Small intestine (tissue), 7 donors: Measurements from ENCODE around the gene NAPB. TPM values are rescaled to one million over a fixed set of nuclear protein-coding genes. Genes with fewer than 3 reads are reported as not detected.

Experiments
- DNase-seq, 2 donors: peaks; one replicate each; pipeline versions ENCODE4 v3.0.0 to v3.0.0-alpha.2; 2013
- FAIRE-seq: peaks from 2 replicates; lab custom pipeline; 2012; peaks lifted over from hg19 to GRCh38; lab: Jason Lieb, UNC
- H3K27ac ChIP-seq, 3 donors: one replicate each; pipeline ENCODE4 v1.5.1; 2013; ENCODE audit warnings: low read length in 2 of 3, mild to moderate bottlenecking in 2 of 3, control low read depth in 1 of 3, inconsistent platforms in 1 of 3, low read depth in 1 of 3, moderate library complexity in 1 of 3
- H3K27me3 ChIP-seq, 3 donors: one replicate each; pipeline ENCODE4 v1.6.1; 2013; ENCODE audit warnings: low read length in 3 of 3, inconsistent platforms in 1 of 3; ENCODE audit not compliant: control insufficient read depth in 3 of 3, insufficient read depth in 3 of 3
- H3K36me3 ChIP-seq, 3 donors: one replicate each; pipeline ENCODE4 v1.6.1; 2013; ENCODE audit warnings: low read length in 3 of 3, inconsistent platforms in 1 of 3, low read depth in 1 of 3, mild to moderate bottlenecking in 1 of 3, moderate library complexity in 1 of 3; ENCODE audit not compliant: control insufficient read depth in 3 of 3, insufficient read depth in 2 of 3
- H3K4me1 ChIP-seq, 3 donors: one replicate each; pipeline ENCODE4 v1.6.1; 2013; ENCODE audit warnings: low read length in 2 of 3, inconsistent platforms in 1 of 3, low read depth in 1 of 3, mild to moderate bottlenecking in 1 of 3, moderate library complexity in 1 of 3; ENCODE audit not compliant: control insufficient read depth in 3 of 3, insufficient read depth in 2 of 3
- H3K4me3 ChIP-seq, 3 donors: one replicate each; pipeline ENCODE4 v1.5.1; 2013; ENCODE audit warnings: low read length in 3 of 3, control low read depth in 1 of 3, inconsistent platforms in 1 of 3, low read depth in 1 of 3, mild to moderate bottlenecking in 1 of 3, moderate library complexity in 1 of 3
- H3K9me3 ChIP-seq, 2 donors: one replicate each; pipeline ENCODE4 v1.6.1; 2013; ENCODE audit warnings: low read depth in 1 of 2, low read length in 1 of 2; ENCODE audit not compliant: control insufficient read depth in 2 of 2, insufficient read depth in 1 of 2
- WGBS, 3 donors: extraction: QIAGEN DNeasy Blood & Tissue Kit; methylation state at CpG; one replicate each; pipeline ENCODE4 v1.1.7; 2013; 5-methylcytosine and 5-hydroxymethylcytosine counted together
- polyA plus RNA-seq, 4 donors: library from polyadenylated mRNA; stranded (reverse) in 3 of 4; unstranded in 1 of 4; fragments of 200-250 nt in 3 of 4; fragments of 120-200 nt in 1 of 4; gene quantifications; one replicate each; pipeline versions ENCODE4 v1.2.1 to v1.2.3, GENCODE V29; 2013
- donor health status: healthy with polysubstance abuse.
- donor health status: control.
- donor health status: control.
- donor health status: Bipolar disorder and iron deficiency.
- donor health status: healthy.

The NAPB gene
- polyA plus RNA-seq, 4 donors: 3.2 to 12.8 (median 7.0) TPM

DNA sequence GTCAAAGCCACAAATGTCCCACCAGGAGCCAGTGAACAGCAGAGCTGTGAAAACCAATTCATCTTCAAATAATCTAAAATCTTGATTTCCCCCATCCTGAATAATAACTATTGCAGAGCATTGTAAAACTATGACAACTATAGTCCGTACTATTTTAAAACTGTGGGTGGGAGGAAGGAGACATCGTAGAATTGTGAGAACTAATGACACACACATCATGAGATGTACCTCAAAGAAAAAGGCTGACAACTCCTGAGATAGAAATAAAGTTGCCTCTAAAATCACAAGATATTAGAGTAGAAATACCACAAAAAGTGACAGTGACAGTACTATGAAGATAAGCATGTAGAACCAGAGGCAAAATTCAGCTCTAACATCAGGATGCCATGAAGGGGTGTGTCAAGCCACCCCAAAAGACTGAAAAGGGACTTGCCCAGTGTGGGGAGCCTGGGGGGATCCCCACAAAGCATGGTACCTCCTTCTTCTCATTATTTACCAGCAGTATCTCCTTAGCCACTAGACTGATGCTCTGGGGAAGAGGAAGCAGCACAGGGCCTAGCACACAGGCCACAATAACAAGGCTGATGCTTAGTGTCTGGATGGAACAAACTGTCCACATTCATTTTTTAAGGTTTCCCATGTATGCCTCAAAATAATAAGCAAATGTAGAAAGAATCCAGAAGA is 13.4 kb downstream of the NAPB start:
- Histone ChIP-seq H3K9me3 (no peaks in the 10 kb centered on the region), H3K4me1 (peaks cover 0 to 2% (median 0%) of the 10 kb centered on the region in 3 donors), H3K27me3 (no peaks in the 10 kb centered on the region), H3K36me3 (peaks cover 0 to 2% (median 0%) of the 10 kb centered on the region in 3 donors), H3K4me3 (no peak overlapping the region), H3K27ac (no peak overlapping the region)
- no peak for DNase-seq
- 79 to 90% (median 86%) methylated on average over 2 of the region's 2 CpGs for WGBS, 3 donors
- FAIRE-seq: no peak

DNA sequence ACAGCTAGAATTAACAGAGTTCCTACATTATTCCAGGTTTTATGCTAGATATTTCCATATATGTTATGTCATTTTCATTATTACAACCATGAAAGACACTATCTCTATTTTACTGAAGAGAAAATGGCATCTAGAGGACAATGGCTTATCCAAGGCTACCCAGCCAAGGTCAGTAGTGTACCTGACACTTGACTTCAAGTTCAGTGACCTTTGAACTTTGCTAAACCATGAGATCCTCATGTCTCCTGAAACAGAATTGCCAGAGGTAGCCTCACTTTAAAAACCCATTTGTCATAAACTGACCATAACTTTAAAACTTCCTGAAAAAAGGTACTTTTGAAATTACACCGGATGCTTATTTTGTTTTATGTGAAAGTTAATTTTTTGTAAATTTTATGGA is 14.4 kb downstream of the NAPB start:
- H3K4me1 ChIP-seq: peaks cover 0 to 2% (median 0%) of the 10 kb centered on the region in 3 donors
- H3K27ac ChIP-seq: no peak overlapping the region
- no peaks in the 10 kb centered on the region for H3K9me3 ChIP-seq
- 91 to 100% (median 98%) methylated on average over 1 of the region's 1 CpG for WGBS, 3 donors
- H3K36me3 ChIP-seq: peaks cover 0 to 2% (median 0%) of the 10 kb centered on the region in 3 donors
- H3K27me3 ChIP-seq: no peaks in the 10 kb centered on the region
- no peak for DNase-seq
- no peak overlapping the region for H3K4me3 ChIP-seq
- no peak for FAIRE-seq

DNA sequence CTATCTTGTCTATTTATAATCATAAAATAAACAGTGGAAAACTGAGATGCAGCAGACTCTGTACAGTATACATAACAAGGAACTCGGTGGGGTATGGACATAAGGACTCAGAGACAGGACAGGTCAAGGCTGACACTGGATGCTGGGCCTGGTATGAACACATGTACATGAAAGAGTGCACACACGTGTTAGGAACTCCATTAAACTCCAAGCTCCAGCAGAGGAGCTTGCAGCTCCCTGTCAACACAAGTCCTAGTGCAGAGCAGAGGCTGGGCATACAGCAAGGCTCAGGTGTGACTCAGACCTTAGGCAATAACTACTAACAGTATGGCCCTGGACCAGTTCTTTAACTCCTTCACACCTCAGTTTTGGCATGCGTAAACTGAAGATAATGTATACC is 17.1 kb downstream of the NAPB start:
- no peak overlapping the region for H3K27ac ChIP-seq
- H3K4me1 ChIP-seq: peaks cover 0 to 2% (median 0%) of the 10 kb centered on the region in 3 donors
- DNase-seq: peak in 1 of 2 donors; percentile 10
- no peak for FAIRE-seq
- 45 to 66% (median 63%) methylated on average over 3 of the region's 3 CpGs for WGBS, 3 donors
- peaks cover 0 to 5% (median 2%) of the 10 kb centered on the region in 3 donors for H3K36me3 ChIP-seq
- H3K4me3 ChIP-seq: no peak overlapping the region
- H3K9me3 ChIP-seq: no peaks in the 10 kb centered on the region
- H3K27me3 ChIP-seq: no peaks in the 10 kb centered on the region

DNA sequence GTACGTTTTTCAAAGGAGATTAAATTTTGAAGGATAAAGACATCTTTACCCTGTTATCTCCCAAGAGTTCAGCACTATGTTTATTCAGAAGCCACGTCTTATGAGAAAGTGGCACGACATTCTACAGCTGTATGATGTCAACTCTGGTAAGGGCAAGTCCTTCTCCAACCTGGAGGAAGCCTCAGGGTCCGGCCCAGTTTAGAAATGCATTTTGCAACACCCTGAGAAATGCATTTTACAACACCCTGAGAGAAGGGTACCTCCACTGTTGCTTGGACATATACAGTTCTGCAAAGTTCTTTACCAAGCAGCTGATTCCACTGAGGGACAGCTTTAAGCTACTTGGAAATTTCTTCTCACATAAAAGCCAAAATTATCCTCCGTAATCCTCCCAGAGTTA is 17.5 kb downstream of the NAPB start:
- no peak overlapping the region for H3K27ac ChIP-seq
- peaks cover 0 to 3% (median 2%) of the 10 kb centered on the region in 3 donors for H3K36me3 ChIP-seq
- no peak overlapping the region for H3K4me3 ChIP-seq
- no peaks in the 10 kb centered on the region for H3K27me3 ChIP-seq
- no peak for DNase-seq
- 72 to 86% (median 81%) methylated on average over 5 of the region's 5 CpGs for WGBS, 3 donors
- FAIRE-seq: no peak
- peaks cover 0 to 2% (median 0%) of the 10 kb centered on the region in 3 donors for H3K4me1 ChIP-seq
- H3K9me3 ChIP-seq: no peaks in the 10 kb centered on the region

DNA sequence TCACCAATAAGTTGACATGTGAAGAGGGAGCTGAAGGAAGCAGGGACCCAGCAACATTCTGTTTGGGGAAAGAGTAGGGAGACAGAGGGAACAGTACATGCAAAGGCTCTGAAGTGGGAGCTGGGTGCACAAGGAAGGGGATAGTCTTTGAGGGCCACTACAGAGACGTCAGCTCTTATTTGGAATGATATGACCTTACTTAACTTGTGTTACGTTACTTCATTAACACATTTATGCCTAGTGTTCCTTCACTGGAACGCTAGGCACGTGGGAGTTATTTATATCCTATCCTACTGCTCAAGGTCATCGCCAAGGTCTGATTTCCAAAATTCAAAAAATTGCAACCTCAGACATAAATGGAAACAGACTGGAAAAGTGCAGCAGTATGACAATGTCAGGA is 20.2 kb downstream of the NAPB start:
- no peaks in the 10 kb centered on the region for H3K9me3 ChIP-seq
- DNase-seq (no peak), FAIRE-seq (no peak)
- WGBS, 3 donors: 89 to 90% (median 90%) methylated on average over 5 of the region's 5 CpGs
- H3K36me3 ChIP-seq: peaks cover 0 to 5% (median 2%) of the 10 kb centered on the region in 3 donors
- H3K4me3 ChIP-seq: no peak overlapping the region
- peaks cover 0 to 2% (median 0%) of the 10 kb centered on the region in 3 donors for H3K4me1 ChIP-seq
- no peaks in the 10 kb centered on the region for H3K27me3 ChIP-seq
- no peak overlapping the region for H3K27ac ChIP-seq

DNA sequence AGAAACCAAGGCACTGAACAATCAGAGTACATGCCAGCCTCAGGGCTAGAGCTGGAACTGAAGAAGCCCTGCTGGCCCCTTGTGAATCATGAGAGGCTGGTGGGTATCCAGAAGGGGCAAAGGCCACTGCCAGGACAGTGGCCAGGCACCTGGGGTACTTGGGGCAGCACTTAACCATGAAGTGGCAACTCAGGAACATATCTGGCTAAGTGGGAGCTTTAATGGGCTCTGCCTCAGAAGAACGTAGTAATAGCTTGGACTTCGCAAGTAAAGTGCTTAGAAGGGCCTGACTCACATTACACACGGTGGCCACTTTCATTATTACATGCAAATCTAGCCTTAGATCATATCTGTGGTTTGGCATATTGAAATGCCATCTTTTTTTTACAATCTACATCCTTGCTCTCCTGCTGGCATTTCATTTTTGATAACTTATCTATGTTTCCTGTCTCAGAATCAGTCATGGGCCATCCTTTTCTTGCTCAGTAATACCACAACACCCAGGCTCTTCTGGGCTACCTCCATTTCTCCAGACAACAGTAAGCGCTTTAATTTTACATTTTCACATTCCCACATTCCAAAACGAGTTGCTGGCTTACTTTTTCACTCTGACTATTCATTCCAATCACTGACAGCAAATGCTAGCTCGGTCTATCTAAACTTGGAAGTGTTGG is 21.6 kb downstream of the NAPB start:
- 63 to 75% (median 70%) methylated on average over 6 of the region's 6 CpGs for WGBS, 3 donors
- no peak overlapping the region for H3K4me3 ChIP-seq

DNA sequence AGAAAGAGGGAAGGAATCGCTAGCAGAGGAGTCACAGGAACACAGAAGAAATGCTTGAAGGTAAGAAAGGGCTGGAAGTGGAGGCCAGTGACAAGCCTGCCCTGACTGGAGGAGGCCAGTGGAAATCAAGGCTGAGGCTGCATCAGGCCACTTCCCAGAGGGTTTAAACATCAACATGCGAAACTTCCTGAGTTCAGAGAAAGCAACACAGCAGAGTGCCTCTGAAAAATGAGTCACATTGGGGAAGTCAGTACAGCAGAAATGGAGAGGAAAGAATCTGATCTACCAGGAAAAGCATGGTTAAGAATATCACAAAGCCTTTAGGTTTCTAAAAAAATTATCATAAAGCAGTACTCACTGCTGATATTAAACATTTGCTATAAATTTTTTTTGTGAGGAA is 23.3 kb downstream of the NAPB start:
- Histone ChIP-seq H3K27ac (no peak overlapping the region), H3K9me3 (no peaks in the 10 kb centered on the region), H3K4me1 (no peaks in the 10 kb centered on the region), H3K36me3 (peaks cover 12 to 16% (median 13%) of the 10 kb centered on the region in 3 donors), H3K4me3 (no peak overlapping the region), H3K27me3 (no peaks in the 10 kb centered on the region)
- DNase-seq: no peak
- 77 to 98% (median 86%) methylated on average over 2 of the region's 2 CpGs for WGBS, 3 donors
- no peak for FAIRE-seq

More for the DNA sequence above, 21.6 kb downstream of the NAPB start:
- Histone ChIP-seq H3K9me3 (no peaks in the 10 kb centered on the region), H3K27me3 (no peaks in the 10 kb centered on the region), H3K4me1 (peaks cover 0 to 2% (median 0%) of the 10 kb centered on the region in 3 donors), H3K27ac (no peak overlapping the region), H3K36me3 (peaks cover 4 to 5% (median 4%) of the 10 kb centered on the region in 3 donors)
- no peak for FAIRE-seq
- DNase-seq: no peak

DNA sequence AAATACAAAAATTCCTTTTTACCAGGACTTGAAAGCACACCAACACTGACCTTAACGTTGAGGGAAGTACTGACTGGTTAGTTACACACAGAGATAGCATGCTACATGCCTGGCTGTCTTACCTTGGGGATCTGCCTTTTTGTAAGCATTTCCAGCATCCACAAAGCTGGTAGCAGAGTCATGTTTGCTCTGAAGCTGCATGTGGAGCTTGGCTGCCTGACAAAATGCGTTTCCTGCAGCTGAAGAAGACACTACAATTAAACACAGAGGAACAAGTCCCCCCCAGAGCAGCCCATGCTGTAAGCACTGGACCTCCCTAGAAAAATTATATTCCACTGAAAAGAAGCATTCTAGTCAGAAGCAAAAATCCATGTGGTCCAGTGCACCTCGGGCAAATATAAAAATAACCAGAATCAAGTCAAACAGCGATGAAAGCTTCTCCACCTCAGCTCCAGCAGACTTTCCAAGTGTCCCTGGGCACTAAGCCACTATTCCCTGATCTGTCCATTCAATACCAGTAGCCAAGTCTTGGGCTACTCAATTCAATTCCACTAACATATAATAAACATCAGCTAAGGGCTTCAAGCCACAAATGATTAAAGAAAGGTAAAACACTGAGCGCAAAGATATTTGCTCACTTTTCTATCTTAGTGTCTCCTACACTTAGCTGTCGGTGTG is 24.2 kb downstream of the NAPB start:
- H3K27me3 ChIP-seq: no peaks in the 10 kb centered on the region
- FAIRE-seq (no peak), DNase-seq (no peak)
- H3K4me1 ChIP-seq: no peaks in the 10 kb centered on the region
- WGBS, 3 donors: 75 to 80% (median 80%) methylated on average over 6 of the region's 6 CpGs
- no peak overlapping the region for H3K27ac ChIP-seq
- no peaks in the 10 kb centered on the region for H3K9me3 ChIP-seq
- peaks cover 13 to 23% (median 14%) of the 10 kb centered on the region in 3 donors for H3K36me3 ChIP-seq
- H3K4me3 ChIP-seq: no peak overlapping the region
